ENCODE measurements around the gene SOD1. TPM values are rescaled to one million over a fixed set of nuclear protein-coding genes. Genes with fewer than 3 reads are reported as not detected.

Gene SOD1
- total and polyA plus RNA-seq, 2 of the 13 experiments (the other 11 are each of a cell fraction or from before 2014, with no cell fraction given) = 317 to 537 TPM

- peak; percentile 51 for TF ChIP-seq FOXP4 (CRISPR knock-in tag; IDR thresholded peaks at IDR 0.05)
- no peak for TF ChIP-seq ZNF460 (CRISPR knock-in tag; IDR thresholded peaks at IDR 0.05; ENCODE audit: borderline replicate concordance)
- no peak for TF ChIP-seq ZFP41 (CRISPR knock-in tag; IDR thresholded peaks at IDR 0.05; ENCODE audit: borderline replicate concordance)
- TF ChIP-seq ZNF672 (CRISPR knock-in tag; IDR thresholded peaks at IDR 0.05) = no peak
- TF ChIP-seq, protein P1, sequence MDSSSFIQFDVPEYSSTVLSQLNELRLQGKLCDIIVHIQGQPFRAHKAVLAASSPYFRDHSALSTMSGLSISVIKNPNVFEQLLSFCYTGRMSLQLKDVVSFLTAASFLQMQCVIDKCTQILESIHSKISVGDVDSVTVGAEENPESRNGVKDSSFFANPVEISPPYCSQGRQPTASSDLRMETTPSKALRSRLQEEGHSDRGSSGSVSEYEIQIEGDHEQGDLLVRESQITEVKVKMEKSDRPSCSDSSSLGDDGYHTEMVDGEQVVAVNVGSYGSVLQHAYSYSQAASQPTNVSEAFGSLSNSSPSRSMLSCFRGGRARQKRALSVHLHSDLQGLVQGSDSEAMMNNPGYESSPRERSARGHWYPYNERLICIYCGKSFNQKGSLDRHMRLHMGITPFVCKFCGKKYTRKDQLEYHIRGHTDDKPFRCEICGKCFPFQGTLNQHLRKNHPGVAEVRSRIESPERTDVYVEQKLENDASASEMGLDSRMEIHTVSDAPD (CRISPR knock-in tag; IDR thresholded peaks at IDR 0.05) = peak; percentile 41; the same call in 1 of the 2 replicates
- TF ChIP-seq PHB2 (IDR thresholded peaks at IDR 0.05; ENCODE audit: partially characterized antibody) = no peak
- TF ChIP-seq, protein P2, sequence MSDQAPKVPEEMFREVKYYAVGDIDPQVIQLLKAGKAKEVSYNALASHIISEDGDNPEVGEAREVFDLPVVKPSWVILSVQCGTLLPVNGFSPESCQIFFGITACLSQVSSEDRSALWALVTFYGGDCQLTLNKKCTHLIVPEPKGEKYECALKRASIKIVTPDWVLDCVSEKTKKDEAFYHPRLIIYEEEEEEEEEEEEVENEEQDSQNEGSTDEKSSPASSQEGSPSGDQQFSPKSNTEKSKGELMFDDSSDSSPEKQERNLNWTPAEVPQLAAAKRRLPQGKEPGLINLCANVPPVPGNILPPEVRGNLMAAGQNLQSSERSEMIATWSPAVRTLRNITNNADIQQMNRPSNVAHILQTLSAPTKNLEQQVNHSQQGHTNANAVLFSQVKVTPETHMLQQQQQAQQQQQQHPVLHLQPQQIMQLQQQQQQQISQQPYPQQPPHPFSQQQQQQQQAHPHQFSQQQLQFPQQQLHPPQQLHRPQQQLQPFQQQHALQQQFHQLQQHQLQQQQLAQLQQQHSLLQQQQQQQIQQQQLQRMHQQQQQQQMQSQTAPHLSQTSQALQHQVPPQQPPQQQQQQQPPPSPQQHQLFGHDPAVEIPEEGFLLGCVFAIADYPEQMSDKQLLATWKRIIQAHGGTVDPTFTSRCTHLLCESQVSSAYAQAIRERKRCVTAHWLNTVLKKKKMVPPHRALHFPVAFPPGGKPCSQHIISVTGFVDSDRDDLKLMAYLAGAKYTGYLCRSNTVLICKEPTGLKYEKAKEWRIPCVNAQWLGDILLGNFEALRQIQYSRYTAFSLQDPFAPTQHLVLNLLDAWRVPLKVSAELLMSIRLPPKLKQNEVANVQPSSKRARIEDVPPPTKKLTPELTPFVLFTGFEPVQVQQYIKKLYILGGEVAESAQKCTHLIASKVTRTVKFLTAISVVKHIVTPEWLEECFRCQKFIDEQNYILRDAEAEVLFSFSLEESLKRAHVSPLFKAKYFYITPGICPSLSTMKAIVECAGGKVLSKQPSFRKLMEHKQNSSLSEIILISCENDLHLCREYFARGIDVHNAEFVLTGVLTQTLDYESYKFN (CRISPR knock-in tag; conservative IDR thresholded peaks at IDR 0.05) = peak; percentile 73
- TF ChIP-seq CEBPG (CRISPR knock-in tag; IDR thresholded peaks at IDR 0.05) = peak; percentile 18; the same call in 1 of the 2 replicates
- no peak for TF ChIP-seq RCOR2 (CRISPR knock-in tag; IDR thresholded peaks at IDR 0.05)
- 0 out of 2 replicates have a peak, but pooled peaks have one; percentile 11 for TF ChIP-seq MIXL1 (CRISPR knock-in tag; IDR thresholded peaks at IDR 0.05)
- TF ChIP-seq, protein P3, sequence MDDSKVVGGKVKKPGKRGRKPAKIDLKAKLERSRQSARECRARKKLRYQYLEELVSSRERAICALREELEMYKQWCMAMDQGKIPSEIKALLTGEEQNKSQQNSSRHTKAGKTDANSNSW (CRISPR knock-in tag; IDR thresholded peaks at IDR 0.05; ENCODE audit: borderline replicate concordance) = no peak
- TF ChIP-seq NCOA5 (CRISPR knock-in tag; IDR thresholded peaks at IDR 0.05) = no peak
- peak; percentile 17; the same call in 1 of the 2 replicates for TF ChIP-seq SOX5 (CRISPR knock-in tag; IDR thresholded peaks at IDR 0.05; ENCODE audit: borderline replicate concordance)
- TF ChIP-seq HMG20B (CRISPR knock-in tag; conservative IDR thresholded peaks at IDR 0.05) = no peak
- TF ChIP-seq MIER2 (CRISPR knock-in tag; IDR thresholded peaks at IDR 0.05) = no peak
- peak; percentile 36; the same call in 1 of the 2 replicates for TF ChIP-seq NCOR1 (IDR thresholded peaks at IDR 0.05; ENCODE audit: borderline replicate concordance, low read length)
- TF ChIP-seq ELF3 (CRISPR knock-in tag; IDR thresholded peaks at IDR 0.05) = peak; percentile 89
- TF ChIP-seq NCOA2 (CRISPR knock-in tag; IDR thresholded peaks at IDR 0.05) = peak; percentile 44; the same call in 1 of the 2 replicates
- no peak for TF ChIP-seq DRAP1 (CRISPR knock-in tag; IDR thresholded peaks at IDR 0.05)
- no peak for TF ChIP-seq ZNF546 (CRISPR knock-in tag; conservative IDR thresholded peaks at IDR 0.05)
- TF ChIP-seq, protein P4, sequence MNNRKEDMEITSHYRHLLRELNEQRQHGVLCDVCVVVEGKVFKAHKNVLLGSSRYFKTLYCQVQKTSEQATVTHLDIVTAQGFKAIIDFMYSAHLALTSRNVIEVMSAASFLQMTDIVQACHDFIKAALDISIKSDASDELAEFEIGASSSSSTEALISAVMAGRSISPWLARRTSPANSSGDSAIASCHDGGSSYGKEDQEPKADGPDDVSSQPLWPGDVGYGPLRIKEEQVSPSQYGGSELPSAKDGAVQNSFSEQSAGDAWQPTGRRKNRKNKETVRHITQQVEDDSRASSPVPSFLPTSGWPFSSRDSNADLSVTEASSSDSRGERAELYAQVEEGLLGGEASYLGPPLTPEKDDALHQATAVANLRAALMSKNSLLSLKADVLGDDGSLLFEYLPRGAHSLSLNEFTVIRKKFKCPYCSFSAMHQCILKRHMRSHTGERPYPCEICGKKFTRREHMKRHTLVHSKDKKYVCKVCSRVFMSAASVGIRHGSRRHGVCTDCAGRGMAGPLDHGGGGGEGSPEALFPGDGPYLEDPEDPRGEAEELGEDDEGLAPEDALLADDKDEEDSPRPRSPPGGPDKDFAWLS (CRISPR knock-in tag; IDR thresholded peaks at IDR 0.05; ENCODE audit: borderline replicate concordance) = no peak
- no peak for TF ChIP-seq MXD3 (CRISPR knock-in tag; IDR thresholded peaks at IDR 0.05)
Observed at GRCh38 chr21:31658053-31658452, 1.4 kb upstream of the SOD1 start (continued).
